Measurements from ENCODE around the gene BOC. TPM values are rescaled to one million over a fixed set of nuclear protein-coding genes. Genes with fewer than 3 reads are reported as not detected.

The BOC gene
- total and polyA plus RNA-seq, 2 experiments from 2014 or later, result 17.9 to 28.2 TPM

GRCh38 chr3:113231827-113232253, 20.5 kb downstream of the BOC start:
- H2AFZ ChIP-seq, result no peak overlapping the region
- peaks cover 21% of the 10 kb centered on the region for H3K79me2 ChIP-seq
- peak; percentile 68 for DNase-seq (ENCODE audit: low spot score)
- H4K20me1 ChIP-seq (ENCODE audit: insufficient read depth, poor library complexity, severe bottlenecking), result peaks cover 14% of the 10 kb centered on the region
- no peak overlapping the region for H3K4me3 ChIP-seq
- 20% methylated on average over 1 of the region's 1 CpG for WGBS (ENCODE audit: low lambda C conversion rate, missing lambda C conversion rate)
- H3K9me3 ChIP-seq (ENCODE audit: low read depth), result no peaks in the 10 kb centered on the region
- peaks cover 3% of the 10 kb centered on the region for H3K9me2 ChIP-seq (replicated peaks; ENCODE audit: insufficient read depth)
- TF ChIP-seq EZH2 (IDR thresholded peaks at IDR 0.05; ENCODE audit: borderline replicate concordance) (no peak), CTCF (IDR thresholded peaks at IDR 0.05; ENCODE audit: poor library complexity) (no peak), EZH2phosphoT487 (IDR thresholded peaks at IDR 0.05; ENCODE audit: low read depth, severe bottlenecking, unreplicated experiment) (no peak)
- H3K27ac ChIP-seq, result peak overlapping the region; percentile 22
- no peaks in the 10 kb centered on the region for H3K36me3 ChIP-seq (replicated peaks; ENCODE audit: insufficient read depth, low read depth)
- peaks cover 25% of the 10 kb centered on the region for H3K4me1 ChIP-seq (ENCODE audit: insufficient read depth)
- no peaks in the 10 kb centered on the region for H3K27me3 ChIP-seq
- H3K4me2 ChIP-seq, result no peak overlapping the region

GRCh38 chr3:113232342-113232741, 21.0 kb downstream of the BOC start:
- Histone ChIP-seq H3K4me1 (ENCODE audit: insufficient read depth) (peaks cover 25% of the 10 kb centered on the region), H3K27me3 (no peaks in the 10 kb centered on the region), H3K9me3 (ENCODE audit: low read depth) (no peaks in the 10 kb centered on the region), H3K9me2 (replicated peaks; ENCODE audit: insufficient read depth) (peaks cover 3% of the 10 kb centered on the region), H3K4me2 (no peak overlapping the region), H2AFZ (no peak overlapping the region), H3K27ac (peak overlapping the region; percentile 16), H3K79me2 (peaks cover 22% of the 10 kb centered on the region), H4K20me1 (ENCODE audit: insufficient read depth, poor library complexity, severe bottlenecking) (peaks cover 14% of the 10 kb centered on the region), H3K4me3 (no peak overlapping the region), H3K36me3 (replicated peaks; ENCODE audit: insufficient read depth, low read depth) (no peaks in the 10 kb centered on the region)
- no peak for TF ChIP-seq CTCF (IDR thresholded peaks at IDR 0.05; ENCODE audit: poor library complexity)
- TF ChIP-seq EZH2 (IDR thresholded peaks at IDR 0.05; ENCODE audit: borderline replicate concordance), result no peak
- no peak for DNase-seq (ENCODE audit: low spot score)
- WGBS (ENCODE audit: low lambda C conversion rate, missing lambda C conversion rate), result 60% methylated on average over 2 of the region's 2 CpGs

GRCh38 chr3:113233497-113233896, 22.1 kb downstream of the BOC start:
- no peak overlapping the region for H3K4me3 ChIP-seq
- 89% methylated on average over 9 of the region's 9 CpGs for WGBS (ENCODE audit: low lambda C conversion rate, missing lambda C conversion rate)
- H3K9me2 ChIP-seq (replicated peaks; ENCODE audit: insufficient read depth), result peaks cover 3% of the 10 kb centered on the region
- H2AFZ ChIP-seq, result no peak overlapping the region
- peaks cover 20% of the 10 kb centered on the region for H3K4me1 ChIP-seq (ENCODE audit: insufficient read depth)
- TF ChIP-seq CTCF (IDR thresholded peaks at IDR 0.05; ENCODE audit: poor library complexity) (no peak), EZH2phosphoT487 (IDR thresholded peaks at IDR 0.05; ENCODE audit: low read depth, severe bottlenecking, unreplicated experiment) (no peak), EZH2 (IDR thresholded peaks at IDR 0.05; ENCODE audit: borderline replicate concordance) (no peak)
- no peak for DNase-seq (ENCODE audit: low spot score)
- no peaks in the 10 kb centered on the region for H3K9me3 ChIP-seq (ENCODE audit: low read depth)
- peaks cover 31% of the 10 kb centered on the region for H3K79me2 ChIP-seq
- H4K20me1 ChIP-seq (ENCODE audit: insufficient read depth, poor library complexity, severe bottlenecking), result peaks cover 14% of the 10 kb centered on the region
- H3K27ac ChIP-seq, result no peak overlapping the region
- no peak overlapping the region for H3K4me2 ChIP-seq
- H3K27me3 ChIP-seq, result no peaks in the 10 kb centered on the region
- no peaks in the 10 kb centered on the region for H3K36me3 ChIP-seq (replicated peaks; ENCODE audit: insufficient read depth, low read depth)

- Histone ChIP-seq H3K79me2 (peaks cover 33% of the 10 kb centered on the region), H2AFZ (no peak overlapping the region), H3K27me3 (no peaks in the 10 kb centered on the region), H3K9me2 (replicated peaks; ENCODE audit: insufficient read depth) (peaks cover 3% of the 10 kb centered on the region), H3K4me1 (ENCODE audit: insufficient read depth) (peaks cover 16% of the 10 kb centered on the region), H3K4me3 (no peak overlapping the region), H3K27ac (peak overlapping the region; percentile 25), H3K36me3 (replicated peaks; ENCODE audit: insufficient read depth, low read depth) (no peaks in the 10 kb centered on the region), H4K20me1 (ENCODE audit: insufficient read depth, poor library complexity, severe bottlenecking) (peaks cover 14% of the 10 kb centered on the region), H3K4me2 (no peak overlapping the region), H3K9me3 (ENCODE audit: low read depth) (no peaks in the 10 kb centered on the region)
- TF ChIP-seq EZH2 (IDR thresholded peaks at IDR 0.05; ENCODE audit: borderline replicate concordance) (no peak), CTCF (IDR thresholded peaks at IDR 0.05; ENCODE audit: poor library complexity) (no peak), EZH2phosphoT487 (IDR thresholded peaks at IDR 0.05; ENCODE audit: low read depth, severe bottlenecking, unreplicated experiment) (no peak)
- 84% methylated on average over 3 of the region's 3 CpGs for WGBS (ENCODE audit: low lambda C conversion rate, missing lambda C conversion rate)
- DNase-seq (ENCODE audit: low spot score), result no peak
Measured at GRCh38 chr3:113234028-113234427, 22.7 kb downstream of the BOC start.
